Astrocyte (in vitro differentiated cells and primary cell): ENCODE measurements around the gene PXDN. TPM values are rescaled to one million over a fixed set of nuclear protein-coding genes. Genes with fewer than 3 reads are reported as not detected.

ENCODE experiments used
- DNase-seq: peaks from one replicate; pipeline ENCODE4 v3.0.0-alpha.2; 2010; ENCODE audit warnings: low read depth
- FAIRE-seq: peaks from 2 replicates; lab custom pipeline; 2011; peaks lifted over from hg19 to GRCh38; lab: Jason Lieb, UNC
- H2AFZ ChIP-seq: 2 replicates; pipeline ENCODE4 v1.6.0; 2012; ENCODE audit warnings: low read depth, low read length, inconsistent platforms
- H3K27ac ChIP-seq: 2 replicates; pipeline ENCODE4 v1.5.1; 2011; ENCODE audit warnings: low read depth, low read length, inconsistent platforms
- H3K27me3 ChIP-seq: 2 replicates; pipeline ENCODE4 v1.6.0; 2011; ENCODE audit warnings: low read length, inconsistent platforms; ENCODE audit not compliant: insufficient read depth
- H3K36me3 ChIP-seq: 2 replicates; pipeline ENCODE4 v1.5.1; 2011; ENCODE audit warnings: low read length, inconsistent platforms; ENCODE audit not compliant: insufficient read depth
- H3K4me1 ChIP-seq: 2 replicates; pipeline ENCODE4 v1.5.1; 2011; ENCODE audit warnings: low read length, inconsistent platforms; ENCODE audit not compliant: insufficient read depth
- H3K4me2 ChIP-seq: 2 replicates; pipeline ENCODE4 v1.6.0; 2012; ENCODE audit warnings: low read length, inconsistent platforms
- H3K4me3 ChIP-seq: 2 replicates; pipeline ENCODE4 v1.5.1; 2011; ENCODE audit warnings: low read depth, mild to moderate bottlenecking, low read length, inconsistent platforms; ENCODE audit not compliant: insufficient read depth
- H3K79me2 ChIP-seq: 2 replicates; pipeline ENCODE4 v1.6.0; 2012; ENCODE audit warnings: mild to moderate bottlenecking, low read length, inconsistent platforms; ENCODE audit not compliant: insufficient read depth
- H3K9ac ChIP-seq: 2 replicates; pipeline ENCODE4 v1.6.0; 2012; ENCODE audit warnings: mild to moderate bottlenecking, low read length, inconsistent platforms
- H3K9me3 ChIP-seq: 2 replicates; pipeline ENCODE4 v1.5.1; 2012; ENCODE audit warnings: low read depth, mild to moderate bottlenecking, low read length, inconsistent platforms; ENCODE audit not compliant: insufficient read depth
- H4K20me1 ChIP-seq: 2 replicates; pipeline ENCODE4 v1.6.0; 2012; ENCODE audit warnings: low read length, inconsistent platforms; ENCODE audit not compliant: insufficient read depth
- H3K27ac Mint-ChIP-seq: one replicate; pipeline ENCODE4 v1.8.0; 2021; ENCODE audit warnings: mild to moderate bottlenecking, mixed read lengths; ENCODE audit not compliant: unreplicated experiment
- H3K27me3 Mint-ChIP-seq: one replicate; pipeline ENCODE4 v1.8.0; 2021; ENCODE audit warnings: low read depth, mixed read lengths; ENCODE audit not compliant: unreplicated experiment
- H3K36me3 Mint-ChIP-seq: one replicate; pipeline ENCODE4 v1.8.0; 2021; ENCODE audit warnings: low read depth, mixed read lengths; ENCODE audit not compliant: unreplicated experiment
- H3K4me1 Mint-ChIP-seq: one replicate; pipeline ENCODE4 v1.8.0; 2021; ENCODE audit warnings: low read depth, mixed read lengths; ENCODE audit not compliant: unreplicated experiment
- H3K4me3 Mint-ChIP-seq: one replicate; pipeline ENCODE4 v1.8.0; 2021; ENCODE audit warnings: mild to moderate bottlenecking, moderate library complexity, mixed read lengths; ENCODE audit not compliant: unreplicated experiment
- H3K9me3 Mint-ChIP-seq: one replicate; pipeline ENCODE4 v1.8.0; 2021; ENCODE audit warnings: mild to moderate bottlenecking, mixed read lengths; ENCODE audit not compliant: unreplicated experiment
- CTCF ChIP-seq: IDR thresholded peaks from 2 replicates; pipeline ENCODE4 v1.5.1; 2011; ENCODE audit warnings: low read depth, mild to moderate bottlenecking, inconsistent platforms, low read length, moderate library complexity; ENCODE audit not compliant: insufficient read depth
- EZH2 ChIP-seq: IDR thresholded peaks from 2 replicates; pipeline ENCODE4 v1.6.1; 2012; ENCODE audit warnings: mild to moderate bottlenecking, low read length, inconsistent platforms; ENCODE audit not compliant: insufficient read depth
- total RNA-seq: library from RNA; stranded (reverse); gene quantifications from 2 replicates; pipeline ENCODE4 v1.2.1, GENCODE V29; 2021

Gene PXDN
- total RNA-seq, 1 donor from 2014 or later, result 417 TPM

GRCh38 chr2:1691366-1691765 is 52.9 kb downstream of the PXDN start:
- Histone ChIP-seq H3K4me3 (no peak overlapping the region), H3K4me1 (peaks cover 21% of the 10 kb centered on the region), H3K9ac (no peak overlapping the region), H3K9me3 (no peaks in the 10 kb centered on the region), H3K27me3 (no peaks in the 10 kb centered on the region), H2AFZ (no peak overlapping the region), H3K79me2 (peaks cover 56% of the 10 kb centered on the region), H4K20me1 (peaks cover 47% of the 10 kb centered on the region), H3K4me2 (no peak overlapping the region), H3K36me3 (peaks cover 49% of the 10 kb centered on the region), H3K27ac (no peak overlapping the region)
- peaks cover 25% of the 10 kb centered on the region for H3K4me1 Mint-ChIP-seq
- no peak overlapping the region for H3K4me3 Mint-ChIP-seq
- H3K9me3 Mint-ChIP-seq, result no peaks in the 10 kb centered on the region
- H3K27me3 Mint-ChIP-seq, result no peaks in the 10 kb centered on the region
- DNase-seq, result no peak
- H3K36me3 Mint-ChIP-seq, result peaks cover 19% of the 10 kb centered on the region
- FAIRE-seq, result no peak
- TF ChIP-seq EZH2, result no peak
- TF ChIP-seq CTCF, result no peak
- no peak overlapping the region for H3K27ac Mint-ChIP-seq

GRCh38 chr2:1690056-1690775 is 54.1 kb downstream of the PXDN start:
- TF ChIP-seq CTCF (no peak), EZH2 (no peak)
- Mint-ChIP-seq H3K9me3 (no peaks in the 10 kb centered on the region), H3K27me3 (no peaks in the 10 kb centered on the region), H3K4me3 (no peak overlapping the region), H3K36me3 (peaks cover 22% of the 10 kb centered on the region), H3K27ac (no peak overlapping the region), H3K4me1 (peaks cover 33% of the 10 kb centered on the region)
- Histone ChIP-seq H3K4me1 (peaks cover 33% of the 10 kb centered on the region), H3K4me2 (no peak overlapping the region), H3K79me2 (peaks cover 59% of the 10 kb centered on the region), H4K20me1 (peaks cover 43% of the 10 kb centered on the region), H3K36me3 (peaks cover 49% of the 10 kb centered on the region), H3K27ac (no peak overlapping the region), H3K4me3 (no peak overlapping the region), H2AFZ (no peak overlapping the region), H3K27me3 (no peaks in the 10 kb centered on the region), H3K9me3 (no peaks in the 10 kb centered on the region), H3K9ac (no peak overlapping the region)
- DNase-seq, result no peak
- FAIRE-seq, result no peak

DNA sequence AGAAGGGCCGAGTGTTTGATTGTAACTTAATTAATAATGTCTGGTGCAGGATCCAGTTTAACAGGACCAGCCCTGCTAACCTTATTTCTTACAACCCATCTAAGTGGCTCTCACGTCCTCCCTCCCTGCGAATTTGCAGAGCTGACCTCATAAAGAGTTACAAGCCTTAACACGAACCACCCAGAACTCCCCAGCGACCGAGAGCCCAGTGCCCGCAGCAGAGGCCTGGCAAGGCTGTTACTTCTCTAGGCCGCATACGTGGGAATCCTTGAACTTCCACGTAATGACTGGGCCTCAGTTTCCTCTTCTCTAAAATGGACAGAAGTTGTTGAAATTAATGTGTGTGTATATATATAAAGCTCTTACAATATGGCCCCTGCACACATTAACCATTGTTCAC is 55.5 kb downstream of the PXDN start:
- Histone ChIP-seq H3K9me3 (no peaks in the 10 kb centered on the region), H3K9ac (no peak overlapping the region), H4K20me1 (peaks cover 30% of the 10 kb centered on the region), H3K36me3 (peaks cover 53% of the 10 kb centered on the region), H3K4me3 (no peak overlapping the region), H3K79me2 (peaks cover 51% of the 10 kb centered on the region), H3K4me1 (peaks cover 35% of the 10 kb centered on the region), H3K4me2 (no peak overlapping the region), H2AFZ (no peak overlapping the region), H3K27me3 (no peaks in the 10 kb centered on the region), H3K27ac (no peak overlapping the region)
- TF ChIP-seq CTCF (no peak), EZH2 (no peak)
- DNase-seq, result no peak
- H3K9me3 Mint-ChIP-seq, result no peaks in the 10 kb centered on the region
- FAIRE-seq, result no peak
- peak overlapping the region; percentile 45 for H3K27ac Mint-ChIP-seq
- no peak overlapping the region for H3K4me3 Mint-ChIP-seq
- peaks cover 25% of the 10 kb centered on the region for H3K36me3 Mint-ChIP-seq
- H3K27me3 Mint-ChIP-seq, result no peaks in the 10 kb centered on the region
- H3K4me1 Mint-ChIP-seq, result peaks cover 26% of the 10 kb centered on the region
